ENCODE data around the gene RNF157. TPM values are rescaled to one million over a fixed set of nuclear protein-coding genes. Genes with fewer than 3 reads are reported as not detected.
A peak's percentile ranks its signal among the peaks of the same experiment; 100 is the strongest.

The RNF157 gene
- total and polyA plus RNA-seq, 2 of the 13 experiments (the other 11 are each of a cell fraction or from before 2014, with no cell fraction given), result 0.44 to 1.5 TPM

DNA sequence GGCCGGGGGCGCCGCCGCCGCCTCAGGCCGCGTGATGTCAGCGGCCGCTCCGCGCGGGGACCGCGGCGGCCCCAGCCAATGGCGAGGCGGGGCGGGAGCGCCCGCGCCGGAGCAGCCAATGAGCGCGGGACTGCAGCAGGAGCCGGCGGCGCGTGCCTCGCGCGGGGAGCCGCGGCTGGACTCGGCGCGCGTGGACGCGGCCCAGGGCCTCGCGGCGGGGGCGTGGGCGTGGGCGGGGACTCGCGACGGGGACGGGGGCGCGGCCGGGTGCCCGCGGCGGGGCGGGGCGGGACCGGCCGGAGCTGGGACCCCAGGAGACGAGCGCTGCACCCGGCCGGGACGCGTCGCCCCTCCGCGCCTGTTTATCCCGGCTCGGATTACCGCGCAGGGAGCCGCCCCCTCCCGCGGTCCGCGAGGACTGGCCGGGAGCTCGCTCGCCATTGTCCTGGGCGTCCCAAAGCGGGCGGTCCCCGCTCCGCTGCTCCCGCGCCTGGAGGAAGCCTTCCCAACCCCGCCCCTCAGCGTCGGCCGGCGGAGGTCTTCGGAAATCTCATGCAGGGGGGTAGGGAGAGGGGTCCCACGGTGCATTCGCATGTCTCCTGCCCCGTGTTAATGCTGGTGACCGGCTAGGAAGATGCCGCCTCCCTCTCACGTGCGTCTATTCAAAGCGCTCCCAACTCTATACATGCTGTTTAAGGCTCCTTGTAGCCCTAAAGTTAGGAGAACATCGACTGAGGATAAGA is at the start of gene RNF157 (continued):
- TF ChIP-seq ZGPAT (CRISPR knock-in tag; IDR thresholded peaks at IDR 0.05) (no peak; the same call in 1 of the 2 replicates), SRSF9 (IDR thresholded peaks at IDR 0.05; ENCODE audit: borderline replicate concordance, insufficient read depth, low read depth, low read length, poor library complexity, severe bottlenecking) (no peak), ZKSCAN1 (IDR thresholded peaks at IDR 0.05; ENCODE audit: low read length) (no peak), ZFAT (CRISPR knock-in tag; conservative IDR thresholded peaks at IDR 0.05) (no peak), TSC22D2 (CRISPR knock-in tag; IDR thresholded peaks at IDR 0.05; ENCODE audit: borderline replicate concordance) (peak; percentile 55; the same call in 1 of the 2 replicates), ATAD3A (CRISPR knock-in tag; IDR thresholded peaks at IDR 0.05) (0 out of 2 replicates have a peak, but pooled peaks have one; percentile 38), ZNF367 (CRISPR knock-in tag; IDR thresholded peaks at IDR 0.05; ENCODE audit: borderline replicate concordance) (no peak; the same call in 1 of the 2 replicates), ZNF382 (CRISPR knock-in tag; IDR thresholded peaks at IDR 0.05; ENCODE audit: borderline replicate concordance) (no peak), ZNF878 (CRISPR knock-in tag; IDR thresholded peaks at IDR 0.05) (no peak), RXRA (CRISPR knock-in tag; IDR thresholded peaks at IDR 0.05) (no peak), ZNF746 (CRISPR knock-in tag; IDR thresholded peaks at IDR 0.05) (no peak), ZNF577 (CRISPR knock-in tag; IDR thresholded peaks at IDR 0.05; ENCODE audit: borderline replicate concordance, low read depth) (no peak), ZBTB20 (CRISPR knock-in tag; IDR thresholded peaks at IDR 0.05; ENCODE audit: borderline replicate concordance, low read depth) (no peak), RERE (CRISPR knock-in tag; IDR thresholded peaks at IDR 0.05; ENCODE audit: low read depth) (no peak), PITX1 (CRISPR knock-in tag; IDR thresholded peaks at IDR 0.05) (0 out of 2 replicates have a peak, but pooled peaks have one; percentile 48), NPAS2 (CRISPR knock-in tag; IDR thresholded peaks at IDR 0.05; ENCODE audit: borderline replicate concordance) (no peak), KLF13 (CRISPR knock-in tag; IDR thresholded peaks at IDR 0.05) (no peak), ARID4A (CRISPR knock-in tag; IDR thresholded peaks at IDR 0.05; ENCODE audit: borderline replicate concordance) (peak; percentile 47; the same call in 1 of the 2 replicates)
